Measurements from ENCODE around the gene ACTL10.
"Not testable (repeated sequence)": the region's sequence is repeated elsewhere in the genome, so short reads cannot be mapped to it uniquely, and the experiment has no call there.

Gene ACTL10

GRCh38 chr20:33666293-33667244 is at the start of gene ACTL10:
Gene ACTL10, plus strand, starts transcription at chr20:33666943. Its CDS starts 555 bp downstream, at chr20:33667498.
- no peak for DNase-seq

- DNase-seq = no peak
Measured at GRCh38 chr20:33621717-33622400, 44.9 kb upstream of the ACTL10 start.

- DNase-seq = no peak
Measured at GRCh38 chr20:33622705-33623365, 43.9 kb upstream of the ACTL10 start.

DNA sequence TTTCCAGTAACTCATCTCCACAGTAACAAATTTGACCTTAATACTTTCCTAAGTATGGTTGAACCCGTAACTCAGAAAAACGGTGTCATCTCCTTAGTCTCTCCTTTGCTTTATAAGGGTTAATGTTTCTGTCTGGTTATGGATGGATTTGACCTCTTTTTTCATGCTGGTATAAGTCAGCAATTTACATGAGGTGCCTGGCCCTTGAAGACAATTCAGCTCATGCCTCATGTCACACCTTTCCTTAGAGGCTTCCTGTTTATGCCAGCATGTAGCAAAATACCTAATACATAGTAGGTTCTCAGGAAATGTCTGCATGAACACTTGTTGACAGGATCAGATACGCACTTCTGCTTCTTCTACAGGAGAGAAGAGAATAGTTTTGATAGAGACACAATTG is 42.3 kb upstream of the ACTL10 start:
- no peak for DNase-seq

DNA sequence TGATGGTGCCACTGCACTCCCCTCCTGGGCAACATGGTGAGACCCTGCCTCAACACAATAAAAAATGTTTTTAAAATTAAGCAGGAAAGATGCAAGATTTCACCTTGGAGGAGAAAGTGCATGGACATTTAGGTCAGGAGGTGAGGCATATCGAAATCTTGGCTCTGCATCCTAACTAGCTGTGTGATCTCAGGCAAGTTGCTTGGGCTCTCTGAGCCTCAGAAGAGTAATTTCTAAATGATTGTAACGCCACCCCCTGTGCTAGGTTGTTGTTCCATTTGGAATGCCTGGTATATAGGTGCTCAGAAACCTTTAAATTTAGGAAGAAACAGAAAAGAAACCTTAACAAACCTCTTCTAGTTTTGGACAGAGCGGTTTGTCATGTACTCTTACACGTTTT is 40.6 kb upstream of the ACTL10 start:
- no peak for DNase-seq

GRCh38 chr20:33627577-33628216 is 39.0 kb upstream of the ACTL10 start:
- no peak for DNase-seq

GRCh38 chr20:33629533-33629932 is 37.2 kb upstream of the ACTL10 start:
- no peak for DNase-seq

- no peak for DNase-seq
Measured at GRCh38 chr20:33629979-33630378, 36.8 kb upstream of the ACTL10 start.

DNA sequence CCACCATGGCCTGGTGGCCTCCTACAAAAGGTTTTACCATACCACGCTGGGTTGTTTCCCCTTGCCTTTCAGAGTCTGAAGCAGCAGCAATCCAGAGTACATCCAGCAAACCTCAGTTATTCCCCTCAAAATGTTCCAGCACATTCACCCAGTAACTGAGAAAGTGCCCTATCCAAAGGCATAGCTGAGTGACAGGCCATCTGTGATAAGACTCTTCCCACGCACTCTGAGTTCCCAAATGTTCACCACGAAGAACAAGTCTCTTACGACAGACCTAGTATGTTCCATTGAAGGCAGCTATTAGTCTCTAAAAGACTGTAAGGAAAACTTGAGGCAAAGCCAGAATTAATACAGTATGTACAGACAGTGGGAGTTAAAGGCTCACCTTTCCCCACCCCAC is 36.2 kb upstream of the ACTL10 start:
- DNase-seq = no peak

DNA sequence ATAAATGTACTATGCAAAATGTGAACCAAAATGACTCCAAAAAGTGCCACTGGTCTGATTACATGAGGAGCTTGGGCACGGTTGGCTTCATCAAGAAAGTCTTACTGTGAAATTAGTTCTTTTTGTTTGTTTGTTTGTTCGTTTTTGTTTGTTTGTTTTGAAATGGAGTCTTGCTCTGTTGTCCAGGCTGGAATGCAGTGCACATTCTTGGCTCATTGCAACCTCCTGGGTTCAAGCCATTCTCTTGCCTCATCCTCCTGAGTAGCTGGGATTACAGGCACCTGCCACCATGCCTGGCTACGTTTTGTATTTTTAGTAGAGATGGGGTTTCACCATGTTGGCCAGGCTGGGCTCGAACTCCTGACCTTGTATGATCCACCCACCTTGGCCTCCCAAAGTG is 34.8 kb upstream of the ACTL10 start:
- DNase-seq = not testable (repeated sequence)

GRCh38 chr20:33635341-33635740 is 31.4 kb upstream of the ACTL10 start:
- DNase-seq = no peak

DNA sequence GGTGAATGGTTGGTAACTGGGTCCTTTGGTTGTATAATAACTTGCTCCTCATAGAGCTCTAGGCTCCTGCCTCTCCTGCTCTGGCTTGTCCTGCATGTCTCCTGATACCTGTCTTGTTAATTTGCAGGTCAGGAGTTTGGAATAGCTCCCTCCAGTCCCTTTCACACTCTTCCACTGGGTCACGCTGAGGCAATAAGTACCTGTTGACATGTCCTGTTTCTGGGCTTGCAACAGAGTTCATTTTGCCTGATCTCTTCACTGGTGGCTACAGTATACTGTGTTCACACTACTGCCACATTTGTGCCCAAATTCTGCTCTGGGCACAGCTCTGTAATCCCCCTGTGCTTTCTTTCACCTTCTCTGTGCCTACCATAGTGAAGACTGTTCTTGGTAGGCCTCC is 30.0 kb upstream of the ACTL10 start:
- no peak for DNase-seq

DNA sequence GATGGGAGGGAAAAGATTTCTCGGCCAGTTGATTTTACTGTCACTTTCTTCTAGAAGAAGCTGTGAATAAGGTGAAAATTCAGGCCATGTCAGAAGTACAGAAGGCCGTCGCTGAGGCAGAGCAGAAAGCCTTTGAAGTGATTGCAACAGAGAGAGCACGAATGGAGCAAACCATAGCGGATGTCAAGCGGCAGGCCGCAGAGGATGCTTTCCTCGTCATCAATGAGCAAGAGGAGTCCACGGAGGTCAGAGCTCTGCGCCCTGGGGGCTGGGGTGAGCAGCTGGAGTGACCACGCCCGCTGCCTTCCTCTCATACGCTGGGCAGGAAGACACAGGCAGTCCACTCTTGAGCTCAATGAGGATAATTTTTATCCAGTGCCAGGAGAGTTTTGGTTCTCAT is 26.5 kb upstream of the ACTL10 start:
- no peak for DNase-seq

DNA sequence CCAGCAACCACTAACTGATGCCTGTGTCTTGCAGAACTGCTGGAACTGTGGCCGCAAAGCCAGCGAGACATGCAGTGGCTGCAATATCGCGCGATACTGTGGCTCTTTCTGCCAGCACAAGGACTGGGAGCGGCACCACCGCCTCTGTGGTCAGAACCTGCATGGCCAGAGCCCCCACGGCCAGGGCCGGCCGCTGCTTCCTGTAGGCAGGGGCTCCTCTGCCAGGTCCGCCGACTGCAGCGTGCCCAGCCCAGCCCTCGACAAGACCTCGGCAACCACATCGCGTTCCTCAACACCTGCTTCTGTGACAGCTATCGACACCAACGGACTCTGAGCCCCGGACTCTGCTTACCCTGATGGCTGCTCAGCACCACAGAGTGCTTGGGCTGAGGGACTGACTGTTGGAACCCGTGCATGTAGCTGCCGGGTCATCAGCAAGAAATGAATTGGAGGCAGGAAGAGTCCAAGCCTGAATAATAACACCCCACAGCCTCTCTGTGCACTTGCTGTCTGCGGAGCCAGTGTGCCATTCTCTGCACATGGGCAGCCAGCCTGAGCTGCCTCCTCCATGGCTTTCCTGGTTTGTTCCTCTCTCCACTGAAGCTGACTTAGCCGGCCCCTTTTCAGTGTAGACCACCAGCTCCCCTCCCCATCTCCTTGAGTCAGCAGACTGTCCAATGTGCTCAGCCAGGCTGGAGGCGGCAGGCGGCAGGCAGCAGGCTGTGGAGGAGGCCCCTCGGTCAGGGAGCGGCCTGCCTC is 22.3 kb upstream of the ACTL10 start:
- no peak for DNase-seq

GRCh38 chr20:33645072-33645358 is 21.7 kb upstream of the ACTL10 start:
- no peak for DNase-seq

DNA sequence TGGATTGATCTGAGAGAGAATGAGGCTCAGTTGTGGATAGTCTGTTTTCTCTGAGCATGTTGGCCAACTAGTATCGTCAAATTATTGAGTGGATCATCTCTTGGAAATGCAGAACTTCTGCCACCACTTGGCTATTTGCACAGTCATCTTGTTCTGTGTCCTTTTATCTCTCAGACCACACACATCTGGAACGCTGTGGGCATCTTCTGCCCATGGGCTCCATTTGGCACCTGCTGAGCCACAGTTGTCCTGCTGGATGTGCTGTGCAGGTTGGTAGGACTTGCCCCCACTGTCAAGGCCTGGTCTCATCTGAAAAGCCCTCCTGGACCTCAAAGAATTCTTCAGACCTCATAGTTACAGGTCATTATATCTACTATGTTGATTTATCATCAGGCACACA is 21.3 kb upstream of the ACTL10 start:
- DNase-seq = no peak

GRCh38 chr20:33646191-33646590 is 20.6 kb upstream of the ACTL10 start:
- peak in 1 of 2 experiments; percentile 15 for DNase-seq

GRCh38 chr20:33646959-33647602 is 19.7 kb upstream of the ACTL10 start:
- DNase-seq = not testable (repeated sequence)

- DNase-seq = peak in 1 of 2 experiments; percentile 48
Measured at GRCh38 chr20:33647603-33648395, 18.9 kb upstream of the ACTL10 start.

DNA sequence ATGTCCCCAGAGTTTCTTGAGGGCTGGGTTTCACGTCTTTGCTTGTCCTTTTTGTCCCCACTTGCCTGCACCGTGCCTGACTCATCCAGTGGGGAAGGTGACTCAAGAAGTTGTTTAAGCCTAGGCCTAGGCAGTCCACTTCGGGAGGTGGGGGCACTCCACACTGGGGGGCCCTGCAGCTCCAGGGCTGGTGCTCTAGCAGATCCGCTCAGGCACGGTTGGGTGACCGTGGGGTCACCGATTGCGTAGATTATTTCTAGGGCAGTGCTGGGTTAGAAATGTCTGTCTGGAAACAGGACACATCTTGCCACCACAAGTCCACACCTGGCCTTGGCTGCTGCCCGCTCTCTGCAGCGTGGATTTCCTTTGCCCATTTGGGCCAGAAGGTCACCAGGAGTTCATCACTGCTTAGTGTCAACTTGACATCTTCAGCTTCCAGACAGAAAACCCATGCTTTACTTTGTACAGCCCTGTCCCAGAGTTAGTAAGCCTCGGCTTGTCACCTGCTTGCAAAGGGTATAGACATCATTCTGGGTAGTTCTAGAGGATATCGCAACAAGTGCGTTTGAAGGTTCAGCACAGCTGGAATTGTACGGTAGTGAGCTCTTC is 18.2 kb upstream of the ACTL10 start:
- DNase-seq = peak in 1 of 2 experiments; percentile 33
